ENCODE data around the gene LRPPRC. TPM values are rescaled to one million over a fixed set of nuclear protein-coding genes. Genes with fewer than 3 reads are reported as not detected.

The LRPPRC gene
- total and polyA plus RNA-seq, 2 donors (not counting 3 experiments of a cell fraction or from before 2014, with no cell fraction given) = 22.6 to 94.0 TPM

DNA sequence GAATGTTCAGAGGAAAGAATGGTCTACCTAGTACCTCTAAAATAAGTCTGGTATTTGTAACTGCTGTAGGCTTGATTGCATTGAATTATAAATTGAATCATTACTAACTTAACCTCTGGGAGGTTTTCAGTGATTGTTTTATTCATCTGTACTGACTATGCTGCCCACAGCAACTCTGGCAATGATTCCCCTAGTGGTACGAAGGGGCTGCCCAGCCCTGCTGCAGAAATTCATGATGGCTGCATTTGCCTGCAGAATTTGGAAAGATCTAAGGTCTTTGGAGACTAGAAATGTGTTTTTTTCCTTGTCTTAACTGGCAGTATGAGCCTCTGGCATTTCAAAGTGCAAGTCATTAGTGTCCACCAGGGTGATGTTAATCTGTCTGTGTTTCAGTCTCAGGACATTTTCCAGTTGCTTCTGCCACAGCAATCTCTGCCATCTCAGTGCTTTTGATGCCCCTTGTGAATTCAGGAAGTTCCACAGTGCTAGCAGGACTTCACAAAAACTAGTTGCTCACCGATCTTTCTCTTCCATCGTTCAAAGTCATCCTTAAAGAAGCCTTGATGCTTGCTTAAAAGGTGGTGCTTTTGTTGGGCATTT lies 13.4 kb upstream of the LRPPRC start:
- ChIA-PET CTCF (interaction anchor here (1.2 kb wide), 1 partner anchor 10 kb away, joined by 3 read pairs; no protein-coding TSS in a partner anchor), POLR2A (no interaction called here)
- dilution Hi-C loops (cut with MboI; ENCODE audit: extremely low pct_ligation_motif_present, low sequenced_read_pairs) = no loop called here
- H4K20me1 ChIP-seq (replicated peaks; ENCODE audit: control insufficient read depth, extremely low read depth, insufficient read depth, low read length) = no peaks in the 10 kb centered on the region
- intact Hi-C loops (cut with micrococcal nuclease) = no loop called here
- TF ChIP-seq CTCF (IDR thresholded peaks at IDR 0.05; ENCODE audit: extremely low read depth in 1 of 2, insufficient read depth in 1 of 2, low read depth in 1 of 2, low read length in 2 of 2) (no peak), MYC (IDR thresholded peaks at IDR 0.05; ENCODE audit: low read depth, low read length) (no peak), FOS (IDR thresholded peaks at IDR 0.05; ENCODE audit: borderline replicate concordance, insufficient read depth, low read length) (no peak), EZH2 (IDR thresholded peaks at IDR 0.05; ENCODE audit: borderline replicate concordance, low read depth, low read length, severe bottlenecking) (no peak), POLR2A (IDR thresholded peaks at IDR 0.05; ENCODE audit: low read depth, low read length) (no peak), GATA2 (IDR thresholded peaks at IDR 0.05; ENCODE audit: insufficient read depth, insufficient read length, low read depth, low read length) (no peak), POLR2AphosphoS5 (IDR thresholded peaks at IDR 0.05; ENCODE audit: insufficient read depth, low read depth, low read length) (no peak), MAX (IDR thresholded peaks at IDR 0.05; ENCODE audit: insufficient read depth, insufficient read length) (no peak), JUN (IDR thresholded peaks at IDR 0.05; ENCODE audit: borderline replicate concordance, insufficient read depth, insufficient read length, low read depth) (no peak)
- no peak overlapping the region for H3K4me2 ChIP-seq (ENCODE audit: insufficient read depth, low read length)
- no peak overlapping the region for H3K9ac ChIP-seq (replicated peaks; ENCODE audit: extremely low read depth, insufficient read depth, low read length)
- H3K36me3 ChIP-seq (ENCODE audit: control insufficient read depth in 2 of 2, extremely low read depth in 1 of 2, insufficient read depth in 2 of 2, low read length in 2 of 2) = no peaks in the 10 kb centered on the region
- no peaks in the 10 kb centered on the region for H3K9me3 ChIP-seq (replicated peaks; ENCODE audit: control insufficient read depth, insufficient read depth, low read length)
- H3K9me1 ChIP-seq (replicated peaks; ENCODE audit: control insufficient read depth, extremely low read depth, insufficient read depth, low read length) = no peaks in the 10 kb centered on the region
- no peak overlapping the region for H2AFZ ChIP-seq (ENCODE audit: low read depth, low read length)
- no peak for DNase-seq (ENCODE audit: low read depth, low spot score)
- no TSS peak for BruUV-seq (replicated peaks)
- H3K27ac ChIP-seq (ENCODE audit: insufficient read depth, low read depth, low read length) = no peak overlapping the region
- no peaks in the 10 kb centered on the region for H3K4me1 ChIP-seq (ENCODE audit: control insufficient read depth, extremely low read depth, insufficient read depth, low read length)
- no peak for FAIRE-seq
- peaks cover 1 to 9% of the 10 kb centered on the region in 2 experiments for H3K27me3 ChIP-seq (ENCODE audit: control insufficient read depth in 2 of 2, insufficient read depth in 2 of 2, low read length in 2 of 2)
- no peaks in the 10 kb centered on the region for H3K79me2 ChIP-seq (ENCODE audit: control insufficient read depth, insufficient read depth, low read length)
- H3K4me3 ChIP-seq (replicated peaks in 1 of 3; ENCODE audit: insufficient read depth in 1 of 3, low read depth in 1 of 3, low read length in 3 of 3) = no peak overlapping the region
